Right atrium auricular region (tissue), 2 donors: ENCODE results near the gene ADGRD2. TPM values are rescaled to one million over a fixed set of nuclear protein-coding genes. Genes with fewer than 3 reads are reported as not detected.
A peak's percentile ranks its signal among the peaks of the same experiment; 100 is the strongest.

Experiments
- DNase-seq: peaks from one replicate; pipeline ENCODE4 v3.0.0-alpha.2; 2019; ENCODE audit warnings: low spot score
- H3K27ac ChIP-seq, 2 donors: fragments of 200-600 bp; sonication (generic); 1 replicate in 1 of 2; 2 replicates in 1 of 2; pipeline ENCODE4 v1.5.1; 2016 to 2019
- H3K27me3 ChIP-seq, 2 donors: fragments of 200-600 bp; sonication (generic); one replicate each; pipeline versions ENCODE4 v1.5.1 to v1.6.0; 2017 to 2019
- H3K36me3 ChIP-seq: fragments of 200-600 bp; sonication (generic); one replicate; pipeline ENCODE4 v1.5.1; 2016
- H3K4me1 ChIP-seq, 2 donors: fragments of 200-600 bp; sonication (generic); one replicate each; pipeline versions ENCODE4 v1.5.1 to v1.6.0; 2017 to 2019
- H3K4me3 ChIP-seq, 2 donors: fragments of 200-600 bp; sonication (generic); 1 replicate in 1 of 2; 2 replicates in 1 of 2; pipeline ENCODE4 v1.5.1; 2017 to 2019; ENCODE audit warnings: mild to moderate bottlenecking in 1 of 2, moderate library complexity in 1 of 2
- H3K9me3 ChIP-seq, 2 donors: fragments of 200-600 bp; sonication (generic); one replicate each; pipeline ENCODE4 v1.5.1; 2019
- CTCF ChIP-seq, 2 donors: fragments of 200-600 bp; sonication (generic); IDR thresholded peaks; one replicate each; pipeline ENCODE4 v1.5.1; 2019; ENCODE audit warnings: antibody characterized with exemption in 2 of 2
- total RNA-seq, 2 donors: library from RNA; depleted of rRNA; stranded (reverse); fragments of >200 nt; gene quantifications; one replicate each; pipeline ENCODE4 v1.1.0, GENCODE V29; 2016

ADGRD2 gene
- total RNA-seq, 2 donors from 2014 or later, result not detected

- no peaks in the 10 kb centered on the region for H3K9me3 ChIP-seq
- H3K27me3 ChIP-seq, result peaks cover 0 to 10% of the 10 kb centered on the region in 2 donors
- H3K4me1 ChIP-seq, result peaks cover 0 to 12% of the 10 kb centered on the region in 2 donors
- H3K27ac ChIP-seq, result no peak overlapping the region
- no peaks in the 10 kb centered on the region for H3K36me3 ChIP-seq
- no peak for TF ChIP-seq CTCF (IDR thresholded peaks at IDR 0.05)
- H3K4me3 ChIP-seq, result no peak overlapping the region
- DNase-seq, result no peak
Measured at GRCh38 chr9:124479371-124479770, 29.1 kb downstream of the ADGRD2 start.

GRCh38 chr9:124479947-124480620 lies 29.8 kb downstream of the ADGRD2 start:
- Histone ChIP-seq H3K9me3 (no peaks in the 10 kb centered on the region), H3K27me3 (peaks cover 0 to 10% of the 10 kb centered on the region in 2 donors), H3K4me1 (peaks cover 0 to 12% of the 10 kb centered on the region in 2 donors), H3K4me3 (no peak overlapping the region), H3K27ac (no peak overlapping the region), H3K36me3 (no peaks in the 10 kb centered on the region)
- TF ChIP-seq CTCF (IDR thresholded peaks at IDR 0.05), result no peak
- no peak for DNase-seq

- peaks cover 0 to 12% of the 10 kb centered on the region in 2 donors for H3K4me1 ChIP-seq
- DNase-seq, result no peak
- peaks cover 0 to 10% of the 10 kb centered on the region in 2 donors for H3K27me3 ChIP-seq
- H3K4me3 ChIP-seq, result no peak overlapping the region
- peak in 1 of 2 donors; percentile 49 for TF ChIP-seq CTCF (IDR thresholded peaks at IDR 0.05)
- no peaks in the 10 kb centered on the region for H3K36me3 ChIP-seq
- H3K9me3 ChIP-seq, result no peaks in the 10 kb centered on the region
- no peak overlapping the region for H3K27ac ChIP-seq
Measured at GRCh38 chr9:124480621-124480981, 30.4 kb downstream of the ADGRD2 start.

- TF ChIP-seq CTCF (IDR thresholded peaks at IDR 0.05), result no peak
- DNase-seq, result no peak
- peaks cover 0 to 12% of the 10 kb centered on the region in 2 donors for H3K4me1 ChIP-seq
- no peak overlapping the region for H3K27ac ChIP-seq
- H3K27me3 ChIP-seq, result peaks cover 0 to 10% of the 10 kb centered on the region in 2 donors
- H3K4me3 ChIP-seq, result no peak overlapping the region
- H3K36me3 ChIP-seq, result no peaks in the 10 kb centered on the region
- H3K9me3 ChIP-seq, result no peaks in the 10 kb centered on the region
Measured at GRCh38 chr9:124481115-124481514, 30.9 kb downstream of the ADGRD2 start.

- Histone ChIP-seq H3K27ac (no peak overlapping the region), H3K27me3 (peaks cover 0 to 5% of the 10 kb centered on the region in 2 donors), H3K4me3 (no peak overlapping the region), H3K4me1 (peaks cover 0 to 7% of the 10 kb centered on the region in 2 donors), H3K9me3 (no peaks in the 10 kb centered on the region), H3K36me3 (no peaks in the 10 kb centered on the region)
- no peak for TF ChIP-seq CTCF (IDR thresholded peaks at IDR 0.05)
- no peak for DNase-seq
Measured at GRCh38 chr9:124482431-124483031, 32.3 kb downstream of the ADGRD2 start.
